Pericardium fibroblast (primary cell): ENCODE measurements around the gene LRRC37B. TPM values are rescaled to one million over a fixed set of nuclear protein-coding genes. Genes with fewer than 3 reads are reported as not detected.

Source experiments
- total RNA-seq: library from RNA; depleted of rRNA; stranded (reverse); fragments of >200 nt; gene quantifications from 2 replicates; pipeline ENCODE4 v1.2.3, GENCODE V29; 2015

LRRC37B gene
- 4.8 and 6.4 TPM in 2 replicates for total RNA-seq

GRCh38 chr17:32006957-32007462 is at the start of gene LRRC37B:
TSS of gene LRRC37B (plus strand) at chr17:32007383. CDS start at chr17:32021393, 14,010 bp downstream.

Other genes starting within 250 kb of the LRRC37B start
- 78.6 and 105 TPM in 2 replicates for gene COPRS, start 148.1 kb upstream of the LRRC37B start, total RNA-seq
- 18.6 and 20.7 TPM in 2 replicates for gene UTP6, start 105.7 kb upstream of the LRRC37B start, total RNA-seq
- 4.2 and 4.9 TPM in 2 replicates for gene SUZ12, start 70.4 kb upstream of the LRRC37B start, total RNA-seq
- gene RHOT1, start 135.1 kb downstream of the LRRC37B start, total RNA-seq: 16.2 and 18.8 TPM in 2 replicates